Measurements from ENCODE around the gene EPC2. TPM values are rescaled to one million over a fixed set of nuclear protein-coding genes. Genes with fewer than 3 reads are reported as not detected.
A peak's percentile ranks its signal among the peaks of the same experiment; 100 is the strongest.
"Not testable (repeated sequence)": the region's sequence is repeated elsewhere in the genome, so short reads cannot be mapped to it uniquely, and the experiment has no call there.

The EPC2 gene
- total RNA-seq, 2 experiments from 2014 or later = 26.1 to 26.5 TPM

DNA sequence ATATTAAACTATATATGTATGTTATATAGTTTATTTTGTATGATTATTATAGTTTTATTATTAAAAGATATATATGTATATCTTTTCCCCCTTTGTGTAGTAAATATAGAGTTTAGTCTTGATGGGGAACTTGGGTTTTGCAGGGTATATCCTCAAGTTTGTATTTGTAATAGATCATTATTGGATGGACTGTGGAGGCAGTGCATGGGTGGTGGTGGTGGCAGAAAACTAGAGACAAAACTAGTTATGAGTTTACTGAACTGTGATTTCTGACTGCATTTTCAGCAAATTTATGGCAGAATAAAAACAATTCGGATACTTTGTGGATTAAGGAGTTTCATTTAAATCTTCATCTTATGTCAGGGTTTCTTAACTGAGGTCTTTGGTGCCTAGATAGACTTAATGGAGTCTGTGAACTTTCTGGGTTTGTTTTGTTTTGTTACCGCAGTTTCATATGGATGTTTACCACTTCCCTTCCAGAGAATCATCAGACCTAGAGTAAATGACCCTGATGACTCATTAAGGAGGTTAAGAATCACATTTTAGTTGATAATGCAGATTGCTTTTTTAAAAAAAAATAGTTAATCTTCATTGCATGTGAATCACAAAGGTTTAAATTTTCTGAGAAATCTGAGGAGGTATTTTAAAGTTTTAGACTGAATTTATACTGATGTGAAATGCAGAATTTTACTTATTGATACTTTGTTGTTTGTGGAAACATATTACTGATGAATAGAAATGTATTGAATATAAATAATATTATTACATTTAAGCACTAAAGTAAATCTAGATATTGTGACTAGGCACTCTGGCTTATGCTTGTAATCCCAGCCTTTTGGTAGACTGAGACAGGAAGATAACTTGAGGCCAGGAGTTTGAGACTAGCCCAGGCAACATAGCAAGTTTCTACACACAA is 14.5 kb downstream of the EPC2 start:
- Mint-ChIP-seq H3K27me3 (ENCODE audit: low read depth) (no peaks in the 10 kb centered on the region), H3K9me3 (ENCODE audit: insufficient read depth) (peaks cover 3% of the 10 kb centered on the region), H3K4me1 (ENCODE audit: low read depth) (peaks cover 51% of the 10 kb centered on the region), H3K27ac (peak overlapping the region; percentile 14), H3K36me3 (ENCODE audit: low read depth) (peaks cover 18% of the 10 kb centered on the region), H3K4me3 (no peak overlapping the region)
- ATAC-seq (peak; percentile 85), DNase-seq (no peak)
- ChIA-PET POLR2A (interaction anchor here (1.8 kb wide), 1 partner anchor 13 kb away, joined by 10 read pairs; no protein-coding TSS in a partner anchor), CTCF (interaction anchor here (0.6 to 1.8 kb wide), 2 partner anchors 13 to 519 kb away, joined by 3 to 5 read pairs; no protein-coding TSS in a partner anchor)

DNA sequence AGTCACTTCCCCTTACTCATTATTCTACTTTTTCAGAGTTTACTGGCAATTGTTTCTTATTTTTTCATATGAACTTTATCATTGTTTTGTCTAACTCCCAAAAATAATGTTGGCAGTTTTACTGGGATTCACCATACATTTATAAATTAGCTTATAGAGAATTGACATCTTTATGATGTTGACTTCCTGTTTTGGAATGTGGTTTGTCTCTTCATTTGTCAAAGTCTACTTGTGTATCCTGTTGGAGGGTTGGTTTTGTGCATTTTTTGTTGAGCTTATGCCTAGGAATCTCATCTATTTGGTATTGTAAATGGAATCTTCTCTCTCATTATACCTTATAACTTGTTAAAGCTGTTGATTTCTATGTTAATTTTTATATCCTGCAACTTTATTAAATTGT is 16.4 kb downstream of the EPC2 start:
- no peak for ATAC-seq
- POLR2A ChIA-PET = no interaction called here
- CTCF ChIA-PET = interaction anchor here (1.4 kb wide), 1 partner anchor 15 kb away, joined by 4 read pairs; no protein-coding TSS in a partner anchor
- no peak for DNase-seq
- Mint-ChIP-seq H3K36me3 (ENCODE audit: low read depth) (peaks cover 20% of the 10 kb centered on the region), H3K27me3 (ENCODE audit: low read depth) (no peaks in the 10 kb centered on the region), H3K9me3 (ENCODE audit: insufficient read depth) (peaks cover 3% of the 10 kb centered on the region), H3K4me3 (no peak overlapping the region), H3K4me1 (ENCODE audit: low read depth) (peaks cover 44% of the 10 kb centered on the region), H3K27ac (no peak overlapping the region)

DNA sequence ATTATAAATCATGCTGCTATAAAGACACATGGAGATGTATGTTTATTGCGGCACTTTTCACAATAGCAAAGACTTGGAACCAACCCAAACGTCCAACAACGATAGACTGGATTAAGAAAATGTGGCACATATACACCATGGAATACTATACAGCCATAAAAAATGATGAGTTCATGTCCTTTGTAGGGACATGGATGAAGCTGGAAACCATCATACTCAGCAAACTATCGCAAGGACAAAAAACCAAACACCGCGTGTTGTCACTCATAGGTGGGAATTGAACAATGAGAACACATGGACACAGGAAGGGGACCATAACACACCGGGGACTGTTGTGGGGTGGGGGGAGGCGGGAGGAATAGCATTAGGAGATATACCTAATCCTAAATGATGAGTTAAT is 17.8 kb downstream of the EPC2 start:
- H3K4me3 Mint-ChIP-seq; POLR2A ChIA-PET; H3K9me3 Mint-ChIP-seq (ENCODE audit: insufficient read depth); CTCF ChIA-PET; H3K27ac Mint-ChIP-seq; H3K27me3 Mint-ChIP-seq (ENCODE audit: low read depth); ATAC-seq; DNase-seq: not testable (repeated sequence)
- Mint-ChIP-seq H3K36me3 (ENCODE audit: low read depth) (peaks cover 20% of the 10 kb centered on the region), H3K4me1 (ENCODE audit: low read depth) (peaks cover 43% of the 10 kb centered on the region)

DNA sequence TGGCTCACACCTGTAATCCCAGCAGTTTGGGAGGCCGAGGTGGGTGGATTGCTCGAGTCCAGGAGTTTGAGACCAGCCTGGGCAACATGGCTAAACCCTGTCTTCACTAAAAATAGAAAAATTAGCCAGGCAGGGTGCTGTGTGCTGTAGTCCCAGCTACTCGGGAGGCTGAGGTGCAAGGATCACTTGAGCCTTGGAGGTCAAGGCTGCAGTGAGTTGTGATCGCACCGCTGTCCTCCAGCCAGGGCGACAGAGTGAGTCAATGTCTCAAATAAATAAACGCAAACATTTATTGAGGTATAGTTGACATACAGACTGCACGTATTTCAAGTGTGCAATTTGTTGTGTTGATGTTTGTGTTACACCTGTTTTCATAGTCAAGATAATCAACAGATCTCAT is 19.7 kb downstream of the EPC2 start:
- no peak for DNase-seq
- H3K27ac Mint-ChIP-seq = no peak overlapping the region
- peaks cover 42% of the 10 kb centered on the region for H3K4me1 Mint-ChIP-seq (ENCODE audit: low read depth)
- H3K4me3 Mint-ChIP-seq = no peak overlapping the region
- H3K9me3 Mint-ChIP-seq (ENCODE audit: insufficient read depth) = peaks cover 3% of the 10 kb centered on the region
- H3K27me3 Mint-ChIP-seq (ENCODE audit: low read depth) = no peaks in the 10 kb centered on the region
- no peak for ATAC-seq
- ChIA-PET CTCF (no interaction called here), POLR2A (no interaction called here)
- H3K36me3 Mint-ChIP-seq (ENCODE audit: low read depth) = peaks cover 21% of the 10 kb centered on the region

DNA sequence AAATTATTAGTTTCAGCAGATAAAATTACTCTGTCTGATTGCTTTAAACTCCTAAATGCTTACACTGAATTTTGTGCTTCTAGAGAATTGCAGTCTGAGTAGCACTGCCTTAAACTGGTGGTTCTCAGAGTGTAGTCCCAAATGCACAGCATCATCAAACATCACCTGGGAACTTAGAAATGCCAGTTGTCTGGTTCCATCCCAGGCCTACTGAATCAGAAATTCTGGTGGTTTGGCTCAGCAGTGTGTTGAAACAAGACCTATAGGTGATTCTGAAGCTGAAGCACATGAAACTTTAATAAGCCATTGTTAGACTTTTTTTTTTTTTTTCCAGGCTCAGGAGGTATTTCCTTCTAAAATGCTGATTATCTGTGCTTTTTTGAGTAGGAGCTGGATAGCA is 22.0 kb downstream of the EPC2 start:
- peaks cover 29% of the 10 kb centered on the region for H3K4me1 Mint-ChIP-seq (ENCODE audit: low read depth)
- no peaks in the 10 kb centered on the region for H3K27me3 Mint-ChIP-seq (ENCODE audit: low read depth)
- H3K36me3 Mint-ChIP-seq (ENCODE audit: low read depth) = peaks cover 15% of the 10 kb centered on the region
- DNase-seq (no peak), ATAC-seq (no peak)
- no peak overlapping the region for H3K27ac Mint-ChIP-seq
- ChIA-PET POLR2A (no interaction called here), CTCF (no interaction called here)
- H3K4me3 Mint-ChIP-seq = no peak overlapping the region
- peaks cover 3% of the 10 kb centered on the region for H3K9me3 Mint-ChIP-seq (ENCODE audit: insufficient read depth)

DNA sequence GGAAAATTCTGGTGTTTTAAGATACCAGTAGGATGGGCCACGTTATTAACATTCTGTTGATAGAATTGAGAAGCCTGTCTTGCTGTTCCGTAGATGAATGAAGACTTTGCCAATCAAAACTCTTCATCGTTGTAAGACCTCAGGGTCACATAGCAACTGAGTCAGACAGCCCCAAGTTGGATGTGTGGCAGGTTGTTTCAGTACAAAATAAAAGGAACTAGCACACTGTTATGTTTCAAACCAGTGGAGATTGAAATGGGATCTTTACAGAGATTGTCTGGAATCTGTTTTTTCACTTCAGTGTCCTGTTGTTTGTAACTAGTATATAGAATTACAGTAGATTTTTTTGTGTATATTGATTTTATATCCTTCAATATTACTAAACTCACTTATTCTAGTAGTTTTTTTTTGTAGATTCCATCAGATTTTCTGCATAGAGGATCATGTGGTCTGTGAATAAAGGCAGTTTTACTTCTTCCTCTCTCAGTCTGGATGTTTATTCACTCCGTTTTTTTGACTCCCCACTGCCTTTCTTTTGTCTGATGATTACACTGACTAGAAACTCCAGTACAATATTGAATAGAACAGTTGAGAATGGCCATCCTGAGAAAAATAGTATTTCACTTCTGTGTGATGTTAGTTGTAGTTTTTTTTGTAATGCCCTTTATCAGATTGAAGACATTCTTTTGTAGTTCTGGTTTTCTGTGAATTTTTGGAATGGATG is 22.7 kb downstream of the EPC2 start:
- DNase-seq = no peak
- Mint-ChIP-seq H3K27me3 (ENCODE audit: low read depth) (no peaks in the 10 kb centered on the region), H3K36me3 (ENCODE audit: low read depth) (peaks cover 11% of the 10 kb centered on the region), H3K27ac (peak overlapping the region; percentile 29), H3K4me3 (no peak overlapping the region), H3K4me1 (ENCODE audit: low read depth) (peaks cover 25% of the 10 kb centered on the region), H3K9me3 (ENCODE audit: insufficient read depth) (peaks cover 2% of the 10 kb centered on the region)
- ChIA-PET CTCF (no interaction called here), POLR2A (no interaction called here)
- no peak for ATAC-seq

DNA sequence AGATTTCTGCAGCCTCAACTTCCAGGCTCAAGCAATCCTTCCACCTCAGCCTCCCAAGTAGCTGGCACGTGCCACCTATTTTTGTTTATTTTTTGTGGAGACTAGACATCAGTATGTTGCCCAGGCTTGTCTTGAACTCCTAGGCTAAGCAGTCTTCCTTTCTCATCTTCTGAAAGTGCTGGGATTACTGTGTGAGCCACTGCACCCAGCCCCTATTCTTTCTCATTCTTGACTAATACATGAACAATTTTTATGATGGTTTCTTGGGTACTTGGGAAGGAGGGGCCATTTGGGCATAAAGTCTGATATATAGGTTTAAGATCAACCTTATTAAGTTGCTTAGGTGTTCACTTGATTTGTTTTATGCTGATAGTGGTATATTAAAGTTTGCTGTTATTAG is 26.2 kb downstream of the EPC2 start:
- Mint-ChIP-seq H3K27ac (no peak overlapping the region), H3K36me3 (ENCODE audit: low read depth) (peaks cover 6% of the 10 kb centered on the region), H3K4me1 (ENCODE audit: low read depth) (peaks cover 35% of the 10 kb centered on the region), H3K4me3 (no peak overlapping the region), H3K9me3 (ENCODE audit: insufficient read depth) (no peaks in the 10 kb centered on the region), H3K27me3 (ENCODE audit: low read depth) (no peaks in the 10 kb centered on the region)
- POLR2A ChIA-PET = no interaction called here
- CTCF ChIA-PET = no interaction called here
- DNase-seq = no peak
- ATAC-seq = no peak

DNA sequence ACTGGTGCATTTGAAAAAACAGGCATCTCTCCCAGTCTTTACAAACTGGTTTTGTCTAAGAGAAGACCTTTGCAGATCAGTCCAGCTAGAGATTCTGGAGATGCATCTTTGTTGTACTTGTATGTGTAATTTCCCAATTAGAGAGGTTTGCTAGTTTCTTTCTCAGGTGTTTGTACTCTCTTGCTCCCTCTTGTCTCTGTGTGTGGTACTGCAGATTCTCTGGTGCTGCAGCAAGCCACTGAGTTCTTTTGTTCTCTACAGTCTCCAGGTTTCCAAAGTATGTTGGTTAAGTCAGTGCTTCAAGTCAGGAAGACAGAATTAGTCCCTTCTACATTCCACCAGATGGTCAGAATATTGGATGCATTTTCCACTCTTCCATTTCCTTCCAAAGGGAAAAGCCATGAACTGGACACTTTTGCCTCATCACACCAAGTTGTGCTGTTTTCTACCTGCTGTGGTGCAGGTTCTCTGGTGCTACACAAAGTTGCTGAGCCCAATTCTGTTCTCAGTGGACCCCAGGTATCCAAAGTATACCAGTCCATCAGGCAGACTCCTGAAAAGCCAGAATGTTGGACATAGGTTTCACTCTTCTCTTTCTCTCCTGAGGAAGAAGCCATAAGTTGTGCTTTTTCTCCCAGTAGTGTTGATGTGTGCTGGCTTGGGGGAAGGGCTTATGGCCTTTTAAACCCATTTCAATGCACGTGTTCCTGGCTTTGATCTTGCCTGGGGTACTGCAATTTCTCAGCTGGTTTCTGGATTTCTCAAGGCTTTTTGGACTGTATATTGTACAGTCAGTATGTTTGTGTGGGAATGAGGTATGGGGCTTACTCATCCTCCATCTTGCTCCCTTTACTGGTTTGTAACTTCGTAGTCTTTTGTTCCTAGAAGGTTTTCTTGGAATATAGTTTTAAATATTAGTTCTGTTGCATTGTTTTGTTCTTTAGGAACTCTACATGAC is 29.8 kb downstream of the EPC2 start:
- ATAC-seq (peak; percentile 49), DNase-seq (peak; percentile 46)
- H3K27ac Mint-ChIP-seq = no peak overlapping the region
- POLR2A ChIA-PET = no interaction called here
- no peaks in the 10 kb centered on the region for H3K27me3 Mint-ChIP-seq (ENCODE audit: low read depth)
- CTCF ChIA-PET = interaction anchor here (0.9 to 1.5 kb wide), 4 partner anchors 12 to 165 kb away, joined by 3 to 5 read pairs (median 4); no protein-coding TSS in a partner anchor
- no peaks in the 10 kb centered on the region for H3K9me3 Mint-ChIP-seq (ENCODE audit: insufficient read depth)
- H3K4me1 Mint-ChIP-seq (ENCODE audit: low read depth) = peaks cover 18% of the 10 kb centered on the region
- no peak overlapping the region for H3K4me3 Mint-ChIP-seq
- H3K36me3 Mint-ChIP-seq (ENCODE audit: low read depth) = peaks cover 3% of the 10 kb centered on the region

DNA sequence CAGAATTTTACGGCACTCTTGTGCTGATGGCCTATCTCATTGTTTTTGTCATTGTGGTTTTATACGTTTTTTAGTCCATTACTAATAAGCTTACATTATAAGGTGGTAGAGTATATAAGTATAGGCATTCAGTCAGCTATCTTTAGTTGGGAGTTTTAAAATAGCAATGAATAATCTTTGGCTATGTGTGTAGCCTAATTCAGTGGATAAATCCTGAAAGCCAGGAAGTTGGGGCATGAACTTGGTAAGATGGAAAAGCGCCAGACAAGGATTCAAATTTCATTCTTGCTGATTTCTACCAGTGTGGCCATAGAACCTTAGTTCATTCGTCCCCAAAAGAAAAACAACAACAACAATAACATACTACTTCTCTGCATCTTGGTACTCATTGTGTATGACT is 31.2 kb downstream of the EPC2 start:
- no peaks in the 10 kb centered on the region for H3K27me3 Mint-ChIP-seq (ENCODE audit: low read depth)
- peaks cover 5% of the 10 kb centered on the region for H3K36me3 Mint-ChIP-seq (ENCODE audit: low read depth)
- DNase-seq (no peak), ATAC-seq (no peak)
- H3K27ac Mint-ChIP-seq = no peak overlapping the region
- H3K4me1 Mint-ChIP-seq (ENCODE audit: low read depth) = peaks cover 20% of the 10 kb centered on the region
- ChIA-PET POLR2A (no interaction called here), CTCF (interaction anchor here (1.3 kb wide), 1 partner anchor 56 kb away, joined by 3 read pairs; no protein-coding TSS in a partner anchor)
- no peak overlapping the region for H3K4me3 Mint-ChIP-seq
- no peaks in the 10 kb centered on the region for H3K9me3 Mint-ChIP-seq (ENCODE audit: insufficient read depth)

DNA sequence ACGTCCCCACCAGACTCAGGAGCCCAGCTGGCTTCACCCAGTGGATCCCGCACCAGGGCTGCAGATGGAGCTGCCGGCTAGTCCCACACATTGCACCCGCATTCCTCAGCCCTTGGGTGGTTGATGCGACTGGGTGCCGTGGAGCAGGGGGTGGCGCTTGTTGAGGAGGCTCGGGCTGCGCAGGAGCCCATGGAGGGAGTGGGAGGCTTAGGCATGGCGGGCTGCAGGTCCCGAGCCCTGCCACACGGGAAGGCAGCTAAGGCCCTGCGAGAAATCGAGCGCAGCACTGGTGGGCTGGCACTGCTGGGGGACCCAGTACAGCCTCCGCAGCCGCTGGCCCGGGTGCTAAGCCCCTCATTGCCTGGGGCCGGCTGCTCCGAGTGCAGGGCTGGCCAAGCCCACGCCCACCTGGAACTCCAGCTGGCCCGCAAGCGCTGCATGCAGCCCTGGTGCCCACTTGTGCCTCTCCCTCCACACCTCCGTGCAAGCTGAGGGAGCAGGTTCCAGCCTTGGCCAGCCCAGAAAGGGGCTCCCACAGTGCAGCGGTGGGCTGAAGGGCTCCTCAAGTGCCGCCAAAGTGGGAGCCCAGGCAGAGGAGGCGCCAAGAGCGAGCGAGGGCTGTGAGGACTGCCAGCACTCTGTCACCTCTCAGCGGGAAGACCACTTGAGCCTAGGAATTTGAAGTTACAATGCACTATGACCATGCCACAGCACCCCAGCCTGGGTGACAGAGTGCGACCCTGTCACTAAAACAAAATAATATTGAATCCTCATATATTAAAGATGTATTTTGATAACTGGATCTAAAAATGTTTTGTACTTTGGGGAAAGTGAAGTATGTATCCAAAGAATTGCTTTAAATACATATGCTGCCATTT is 34.0 kb downstream of the EPC2 start:
- H3K4me3 Mint-ChIP-seq = not testable (repeated sequence)

DNA sequence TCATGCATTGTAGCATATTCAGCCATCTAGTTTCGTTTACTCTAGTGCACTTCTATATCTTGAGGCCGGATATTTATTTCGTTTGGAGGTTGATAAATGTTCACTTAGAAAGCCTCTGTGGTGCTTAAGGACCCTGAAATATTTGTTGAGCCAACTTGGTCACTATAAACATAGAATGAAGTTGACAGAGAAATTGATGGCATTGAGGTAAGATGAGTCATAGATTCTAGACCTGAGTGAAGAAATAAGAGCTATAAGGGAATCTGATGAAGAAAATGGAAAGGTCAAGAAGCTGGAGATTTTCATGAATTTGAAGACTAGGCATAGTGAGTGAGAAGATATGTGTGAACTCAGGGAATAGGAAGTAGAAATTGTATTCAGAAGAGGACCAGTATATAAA is 35.9 kb downstream of the EPC2 start:
- DNase-seq (no peak), ATAC-seq (no peak)
- peaks cover 5% of the 10 kb centered on the region for H3K36me3 Mint-ChIP-seq (ENCODE audit: low read depth)
- H3K4me3 Mint-ChIP-seq = no peak overlapping the region
- H3K27ac Mint-ChIP-seq = no peak overlapping the region
- H3K4me1 Mint-ChIP-seq (ENCODE audit: low read depth) = peaks cover 11% of the 10 kb centered on the region
- POLR2A ChIA-PET = no interaction called here
- H3K9me3 Mint-ChIP-seq (ENCODE audit: insufficient read depth) = peaks cover 6% of the 10 kb centered on the region
- CTCF ChIA-PET = no interaction called here
- H3K27me3 Mint-ChIP-seq (ENCODE audit: low read depth) = no peaks in the 10 kb centered on the region

More for the DNA sequence above, 34.0 kb downstream of the EPC2 start:
- H3K27ac Mint-ChIP-seq; POLR2A ChIA-PET; H3K9me3 Mint-ChIP-seq (ENCODE audit: insufficient read depth); DNase-seq; H3K27me3 Mint-ChIP-seq (ENCODE audit: low read depth); CTCF ChIA-PET; H3K36me3 Mint-ChIP-seq (ENCODE audit: low read depth); ATAC-seq: not testable (repeated sequence)
- H3K4me1 Mint-ChIP-seq (ENCODE audit: low read depth) = peaks cover 20% of the 10 kb centered on the region
